HepG2 (cell line): ENCODE data around the gene TPPP3. TPM values are rescaled to one million over a fixed set of nuclear protein-coding genes. Genes with fewer than 3 reads are reported as not detected.

Source experiments
- HDAC6 ChIP-seq: fragments of 200-600 bp; sonication (generic); IDR thresholded peaks from 2 replicates; pipeline ENCODE4 v1.7.0; 2017; ENCODE audit warnings: mild to moderate bottlenecking, antibody characterized with exemption, low read length, low read depth
- HINFP ChIP-seq: sonication (generic); formaldehyde crosslinking; IDR thresholded peaks from 2 replicates; pipeline ENCODE4 v1.4.0; 2020; ENCODE audit warnings: low read depth, mild to moderate bottlenecking, missing genetic modification reagents
- KLF12 ChIP-seq: sonication (generic); formaldehyde crosslinking; IDR thresholded peaks from 2 replicates; pipeline ENCODE4 v1.4.0; 2020; ENCODE audit warnings: missing genetic modification reagents, borderline replicate concordance
- KMT2A ChIP-seq: sonication (generic); formaldehyde crosslinking; IDR thresholded peaks from 2 replicates; pipeline ENCODE4 v1.4.0; 2020; ENCODE audit warnings: missing genetic modification reagents
- MAFG ChIP-seq: sonication (generic); formaldehyde crosslinking; IDR thresholded peaks from 2 replicates; pipeline ENCODE4 v1.5.1; 2020; ENCODE audit warnings: mild to moderate bottlenecking, missing genetic modification reagents
- MIER2 ChIP-seq: IDR thresholded peaks from 2 replicates; pipeline ENCODE4 v1.6.1; 2016; ENCODE audit warnings: missing biosample characterization, missing genetic modification reagents
- THYN1 ChIP-seq: sonication (generic); formaldehyde crosslinking; IDR thresholded peaks from 2 replicates; pipeline ENCODE4 v1.8.1; 2023; ENCODE audit warnings: low read depth, mild to moderate bottlenecking, moderate library complexity, missing genetic modification reagents, borderline replicate concordance
- USF2 ChIP-seq, 2 experiments: sonication (generic) in 1 of 2; formaldehyde crosslinking in 1 of 2; IDR thresholded peaks; 2 replicates each; pipeline versions ENCODE4 v1.5.1 to v1.6.1; 2011 to 2020; ENCODE audit warnings: borderline replicate concordance in 1 of 2, low read depth in 1 of 2, low read length in 1 of 2, mild to moderate bottlenecking in 1 of 2, missing genetic modification reagents in 1 of 2, moderate library complexity in 1 of 2
- ZNF264 ChIP-seq: sonication (generic); formaldehyde crosslinking; IDR thresholded peaks from 2 replicates; pipeline ENCODE4 v1.4.0; 2020; ENCODE audit warnings: missing genetic modification reagents
- ZNF335 ChIP-seq: sonication (generic); formaldehyde crosslinking; IDR thresholded peaks from 2 replicates; pipeline ENCODE4 v1.4.0; 2020; ENCODE audit warnings: missing genetic modification reagents
- polyA plus RNA-seq, 8 experiments: library from polyadenylated mRNA; depleted of rRNA in 3 of 8; stranded (reverse) in 7 of 8; unstranded in 1 of 8; fragments of >200 nt; fragmentation: Illumina TruSeq in 4 of 8; extraction: Trizol in 4 of 8; gene quantifications; 2 replicates each; pipeline versions ENCODE4 v1.2.1 to v1.2.3, GENCODE V29; 2011 to 2016; ENCODE audit warnings: low read depth in 4 of 8, missing spikeins in 1 of 8, mixed read lengths in 1 of 8; ENCODE audit not compliant: insufficient read depth in 1 of 8
- total RNA-seq, 5 experiments: library from RNA; depleted of rRNA; stranded (reverse); fragments of >200 nt; fragmentation: Illumina TruSeq; extraction: Trizol; gene quantifications; 2 replicates each; pipeline ENCODE4 v1.2.3, GENCODE V29; 2016; ENCODE audit warnings: low read depth in 1 of 5
- TF ChIP-seq, protein P1 (sequence below): sonication (generic); formaldehyde crosslinking; IDR thresholded peaks from 2 replicates; pipeline ENCODE4 v1.4.0; 2020; ENCODE audit warnings: missing genetic modification reagents
- TF ChIP-seq, protein P2 (sequence below): sonication (generic); formaldehyde crosslinking; IDR thresholded peaks from 2 replicates; pipeline ENCODE4 v1.8.0; 2022; ENCODE audit warnings: mild to moderate bottlenecking, missing genetic modification reagents; ENCODE audit not compliant: insufficient replicate concordance
- TF ChIP-seq, protein P3 (sequence below): sonication (generic); formaldehyde crosslinking; IDR thresholded peaks from 2 replicates; pipeline ENCODE4 v1.9.0; 2021; ENCODE audit warnings: missing genetic modification reagents, mild to moderate bottlenecking, borderline replicate concordance

Gene TPPP3
- total and polyA plus RNA-seq, 2 of the 13 experiments (the other 11 are each of a cell fraction or from before 2014, with no cell fraction given) = 0.16 to 0.44 TPM

DNA sequence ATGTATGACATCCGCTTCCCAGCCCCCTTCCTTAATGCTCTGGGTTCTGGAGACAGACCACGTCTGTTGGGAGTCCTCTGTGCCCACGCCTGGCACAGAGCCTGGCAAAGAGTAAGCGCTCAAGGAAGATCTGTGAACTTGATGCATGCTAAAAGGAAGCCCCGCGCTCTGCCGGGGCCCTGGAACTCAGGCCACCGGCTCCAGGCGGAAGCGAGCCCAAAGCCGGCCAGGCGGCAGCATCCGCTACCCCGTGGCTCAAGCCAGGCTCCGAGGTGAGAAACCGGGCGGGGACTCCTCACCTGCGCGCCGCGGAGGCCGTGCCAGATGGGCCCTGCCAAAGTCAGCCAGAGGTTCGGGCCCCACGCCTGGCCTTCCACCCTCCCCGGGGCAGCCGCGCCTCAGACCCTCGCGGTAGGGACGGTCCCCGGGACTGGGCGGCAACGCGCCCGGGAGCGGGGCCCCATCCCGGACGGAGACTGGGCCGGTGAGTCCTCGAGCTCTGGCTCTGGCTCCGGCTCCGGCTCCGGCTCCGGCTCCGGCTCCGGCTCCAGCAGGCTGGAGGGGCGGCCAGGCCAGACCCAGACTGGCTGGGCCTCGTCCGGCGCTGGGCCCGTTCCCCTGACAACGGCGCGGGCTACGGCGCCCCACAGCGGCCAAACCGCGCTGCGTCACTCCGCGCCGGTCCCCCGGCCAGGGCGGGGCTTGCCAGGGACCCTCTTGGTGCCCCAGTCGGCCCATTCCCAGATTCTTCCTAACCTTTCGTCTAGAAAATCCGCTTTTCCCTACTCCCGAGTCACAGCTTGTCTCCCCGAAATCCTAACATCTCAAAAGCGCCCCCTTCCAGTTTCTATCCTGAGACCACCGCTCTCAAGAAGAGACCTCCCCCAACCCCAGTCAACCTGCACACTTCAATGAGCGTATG is 22.8 kb upstream of the TPPP3 start, which contains the start of gene ZDHHC1 (continued):
- TF ChIP-seq USF2 (IDR thresholded peaks at IDR 0.05; ENCODE audit: low read depth, low read length) (no peak), USF2 (CRISPR knock-in tag; IDR thresholded peaks at IDR 0.05; ENCODE audit: borderline replicate concordance) (no peak), ZNF335 (CRISPR knock-in tag) (peak; percentile 20; the same call in 1 of the 2 replicates), ZNF264 (CRISPR knock-in tag) (peak; percentile 72; the same call in 1 of the 2 replicates), HINFP (CRISPR knock-in tag) (0 out of 2 replicates have a peak, but pooled peaks have one; percentile 27), MIER2 (CRISPR knock-in tag) (no peak), HDAC6 (no peak), KMT2A (0 out of 2 replicates have a peak, but pooled peaks have one; percentile 47), KLF12 (CRISPR knock-in tag) (0 out of 2 replicates have a peak, but pooled peaks have one; percentile 61), MAFG (CRISPR knock-in tag) (0 out of 2 replicates have a peak, but pooled peaks have one; percentile 41), THYN1 (CRISPR knock-in tag) (no peak)
- TF ChIP-seq, protein P1, sequence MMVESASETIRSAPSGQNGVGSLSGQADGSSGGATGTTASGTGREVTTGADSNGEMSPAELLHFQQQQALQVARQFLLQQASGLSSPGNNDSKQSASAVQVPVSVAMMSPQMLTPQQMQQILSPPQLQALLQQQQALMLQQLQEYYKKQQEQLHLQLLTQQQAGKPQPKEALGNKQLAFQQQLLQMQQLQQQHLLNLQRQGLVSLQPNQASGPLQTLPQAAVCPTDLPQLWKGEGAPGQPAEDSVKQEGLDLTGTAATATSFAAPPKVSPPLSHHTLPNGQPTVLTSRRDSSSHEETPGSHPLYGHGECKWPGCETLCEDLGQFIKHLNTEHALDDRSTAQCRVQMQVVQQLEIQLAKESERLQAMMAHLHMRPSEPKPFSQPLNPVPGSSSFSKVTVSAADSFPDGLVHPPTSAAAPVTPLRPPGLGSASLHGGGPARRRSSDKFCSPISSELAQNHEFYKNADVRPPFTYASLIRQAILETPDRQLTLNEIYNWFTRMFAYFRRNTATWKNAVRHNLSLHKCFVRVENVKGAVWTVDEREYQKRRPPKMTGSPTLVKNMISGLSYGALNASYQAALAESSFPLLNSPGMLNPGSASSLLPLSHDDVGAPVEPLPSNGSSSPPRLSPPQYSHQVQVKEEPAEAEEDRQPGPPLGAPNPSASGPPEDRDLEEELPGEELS (CRISPR knock-in tag) = 0 out of 2 replicates have a peak, but pooled peaks have one; percentile 15
- TF ChIP-seq, protein P2, sequence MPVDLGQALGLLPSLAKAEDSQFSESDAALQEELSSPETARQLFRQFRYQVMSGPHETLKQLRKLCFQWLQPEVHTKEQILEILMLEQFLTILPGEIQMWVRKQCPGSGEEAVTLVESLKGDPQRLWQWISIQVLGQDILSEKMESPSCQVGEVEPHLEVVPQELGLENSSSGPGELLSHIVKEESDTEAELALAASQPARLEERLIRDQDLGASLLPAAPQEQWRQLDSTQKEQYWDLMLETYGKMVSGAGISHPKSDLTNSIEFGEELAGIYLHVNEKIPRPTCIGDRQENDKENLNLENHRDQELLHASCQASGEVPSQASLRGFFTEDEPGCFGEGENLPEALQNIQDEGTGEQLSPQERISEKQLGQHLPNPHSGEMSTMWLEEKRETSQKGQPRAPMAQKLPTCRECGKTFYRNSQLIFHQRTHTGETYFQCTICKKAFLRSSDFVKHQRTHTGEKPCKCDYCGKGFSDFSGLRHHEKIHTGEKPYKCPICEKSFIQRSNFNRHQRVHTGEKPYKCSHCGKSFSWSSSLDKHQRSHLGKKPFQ (CRISPR knock-in tag) = no peak
- TF ChIP-seq, protein P3, sequence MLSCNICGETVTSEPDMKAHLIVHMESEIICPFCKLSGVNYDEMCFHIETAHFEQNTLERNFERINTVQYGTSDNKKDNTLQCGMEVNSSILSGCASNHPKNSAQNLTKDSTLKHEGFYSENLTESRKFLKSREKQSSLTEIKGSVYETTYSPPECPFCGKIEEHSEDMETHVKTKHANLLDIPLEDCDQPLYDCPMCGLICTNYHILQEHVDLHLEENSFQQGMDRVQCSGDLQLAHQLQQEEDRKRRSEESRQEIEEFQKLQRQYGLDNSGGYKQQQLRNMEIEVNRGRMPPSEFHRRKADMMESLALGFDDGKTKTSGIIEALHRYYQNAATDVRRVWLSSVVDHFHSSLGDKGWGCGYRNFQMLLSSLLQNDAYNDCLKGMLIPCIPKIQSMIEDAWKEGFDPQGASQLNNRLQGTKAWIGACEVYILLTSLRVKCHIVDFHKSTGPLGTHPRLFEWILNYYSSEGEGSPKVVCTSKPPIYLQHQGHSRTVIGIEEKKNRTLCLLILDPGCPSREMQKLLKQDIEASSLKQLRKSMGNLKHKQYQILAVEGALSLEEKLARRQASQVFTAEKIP (CRISPR knock-in tag) = no peak
